ENCODE measurements around the gene PEX11G.

GRCh38 chr19:7470540-7471305 is 18.1 kb downstream of the PEX11G start:
- TF ChIP-seq GATA3 (IDR thresholded peaks at IDR 0.05; ENCODE audit: low read depth, low read length) (no peak), GATA2 (IDR thresholded peaks at IDR 0.05; ENCODE audit: low read depth, low read length) (no peak)

All from SH-SY5Y (cell line).